Measurements from ENCODE around the gene CCR5.

The CCR5 gene

GRCh38 chr3:46411271-46411670 lies 40.5 kb downstream of the CCR5 start:
- TF ChIP-seq SIN3A (IDR thresholded peaks at IDR 0.05; ENCODE audit: borderline replicate concordance, insufficient read depth, low read length) (no peak), FOXP2 (optimal IDR thresholded peaks at IDR 0.05; ENCODE audit: borderline replicate concordance, extremely low read depth, extremely low read length, insufficient read depth) (no peak), TAF1 (IDR thresholded peaks at IDR 0.05; ENCODE audit: borderline replicate concordance, insufficient read depth, low read length) (no peak), POLR2AphosphoS5 (IDR thresholded peaks at IDR 0.05; ENCODE audit: low read depth, low read length) (no peak)
- TF ChIP-seq, protein P1, sequence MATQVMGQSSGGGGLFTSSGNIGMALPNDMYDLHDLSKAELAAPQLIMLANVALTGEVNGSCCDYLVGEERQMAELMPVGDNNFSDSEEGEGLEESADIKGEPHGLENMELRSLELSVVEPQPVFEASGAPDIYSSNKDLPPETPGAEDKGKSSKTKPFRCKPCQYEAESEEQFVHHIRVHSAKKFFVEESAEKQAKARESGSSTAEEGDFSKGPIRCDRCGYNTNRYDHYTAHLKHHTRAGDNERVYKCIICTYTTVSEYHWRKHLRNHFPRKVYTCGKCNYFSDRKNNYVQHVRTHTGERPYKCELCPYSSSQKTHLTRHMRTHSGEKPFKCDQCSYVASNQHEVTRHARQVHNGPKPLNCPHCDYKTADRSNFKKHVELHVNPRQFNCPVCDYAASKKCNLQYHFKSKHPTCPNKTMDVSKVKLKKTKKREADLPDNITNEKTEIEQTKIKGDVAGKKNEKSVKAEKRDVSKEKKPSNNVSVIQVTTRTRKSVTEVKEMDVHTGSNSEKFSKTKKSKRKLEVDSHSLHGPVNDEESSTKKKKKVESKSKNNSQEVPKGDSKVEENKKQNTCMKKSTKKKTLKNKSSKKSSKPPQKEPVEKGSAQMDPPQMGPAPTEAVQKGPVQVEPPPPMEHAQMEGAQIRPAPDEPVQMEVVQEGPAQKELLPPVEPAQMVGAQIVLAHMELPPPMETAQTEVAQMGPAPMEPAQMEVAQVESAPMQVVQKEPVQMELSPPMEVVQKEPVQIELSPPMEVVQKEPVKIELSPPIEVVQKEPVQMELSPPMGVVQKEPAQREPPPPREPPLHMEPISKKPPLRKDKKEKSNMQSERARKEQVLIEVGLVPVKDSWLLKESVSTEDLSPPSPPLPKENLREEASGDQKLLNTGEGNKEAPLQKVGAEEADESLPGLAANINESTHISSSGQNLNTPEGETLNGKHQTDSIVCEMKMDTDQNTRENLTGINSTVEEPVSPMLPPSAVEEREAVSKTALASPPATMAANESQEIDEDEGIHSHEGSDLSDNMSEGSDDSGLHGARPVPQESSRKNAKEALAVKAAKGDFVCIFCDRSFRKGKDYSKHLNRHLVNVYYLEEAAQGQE (IDR thresholded peaks at IDR 0.05; ENCODE audit: insufficient read depth in 1 of 2, low read depth in 2 of 2, low read length in 2 of 2): no peak

DNA sequence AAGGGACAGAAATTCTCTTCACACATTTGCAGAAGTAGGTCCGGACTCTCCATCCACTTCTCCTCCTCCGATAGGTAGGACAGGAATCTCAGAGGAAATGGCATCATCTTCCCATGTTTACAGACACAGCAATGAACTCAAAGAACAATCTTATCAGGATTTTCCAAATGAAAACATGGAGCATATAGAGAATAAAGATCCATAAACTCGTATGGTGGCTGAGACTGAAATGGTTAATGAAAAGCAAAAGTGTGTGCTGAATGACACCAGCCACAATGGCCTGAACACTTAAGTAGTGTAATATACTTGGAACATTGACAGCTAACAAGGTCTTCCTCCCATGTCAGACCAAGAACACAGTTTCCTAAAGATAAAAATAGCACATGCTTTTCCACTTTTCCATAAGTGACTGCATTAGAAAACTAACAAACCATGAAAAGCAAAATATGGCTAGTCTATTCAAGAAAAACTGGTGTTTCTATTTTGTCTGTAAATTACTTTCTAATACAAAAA lies 42.1 kb downstream of the CCR5 start:
- TF ChIP-seq POLR2AphosphoS5 (IDR thresholded peaks at IDR 0.05; ENCODE audit: low read depth, low read length): no peak
- no peak for TF ChIP-seq FOXP2 (optimal IDR thresholded peaks at IDR 0.05; ENCODE audit: borderline replicate concordance, extremely low read depth, extremely low read length, insufficient read depth)
- TF ChIP-seq SIN3A (IDR thresholded peaks at IDR 0.05; ENCODE audit: borderline replicate concordance, insufficient read depth, low read length): no peak
- TF ChIP-seq TAF1 (IDR thresholded peaks at IDR 0.05; ENCODE audit: borderline replicate concordance, insufficient read depth, low read length): no peak
- TF ChIP-seq, protein P1 (IDR thresholded peaks at IDR 0.05; ENCODE audit: insufficient read depth in 1 of 2, low read depth in 2 of 2, low read length in 2 of 2): no peak

- TF ChIP-seq FOXP2 (optimal IDR thresholded peaks at IDR 0.05; ENCODE audit: borderline replicate concordance, extremely low read depth, extremely low read length, insufficient read depth): no peak
Measured at GRCh38 chr3:46413951-46414350, 43.2 kb downstream of the CCR5 start.

- TF ChIP-seq FOXP2 (optimal IDR thresholded peaks at IDR 0.05; ENCODE audit: borderline replicate concordance, extremely low read depth, extremely low read length, insufficient read depth) (no peak), SIN3A (IDR thresholded peaks at IDR 0.05; ENCODE audit: borderline replicate concordance, insufficient read depth, low read length) (no peak), POLR2AphosphoS5 (IDR thresholded peaks at IDR 0.05; ENCODE audit: low read depth, low read length) (no peak), TAF1 (IDR thresholded peaks at IDR 0.05; ENCODE audit: borderline replicate concordance, insufficient read depth, low read length) (no peak)
- TF ChIP-seq, protein P1 (IDR thresholded peaks at IDR 0.05; ENCODE audit: insufficient read depth in 1 of 2, low read depth in 2 of 2, low read length in 2 of 2): no peak
Measured at GRCh38 chr3:46414739-46415138, 44.0 kb downstream of the CCR5 start.

- TF ChIP-seq, protein P1 (IDR thresholded peaks at IDR 0.05; ENCODE audit: insufficient read depth in 1 of 2, low read depth in 2 of 2, low read length in 2 of 2): no peak
- TF ChIP-seq SIN3A (IDR thresholded peaks at IDR 0.05; ENCODE audit: borderline replicate concordance, insufficient read depth, low read length): no peak
- no peak for TF ChIP-seq FOXP2 (optimal IDR thresholded peaks at IDR 0.05; ENCODE audit: borderline replicate concordance, extremely low read depth, extremely low read length, insufficient read depth)
- no peak for TF ChIP-seq POLR2AphosphoS5 (IDR thresholded peaks at IDR 0.05; ENCODE audit: low read depth, low read length)
Measured at GRCh38 chr3:46416125-46416810, 45.5 kb downstream of the CCR5 start.
